K562 (cell line): ENCODE results near the gene EBF4.

ENCODE experiments used
- ATF2 ChIP-seq: sonication (generic); formaldehyde crosslinking; IDR thresholded peaks from 2 replicates; pipeline ENCODE4 v1.8.1; 2022; ENCODE audit warnings: missing genetic modification reagents
- CTCF ChIP-seq, 3 experiments: IDR thresholded peaks in 2 of 3; conservative IDR thresholded peaks in 1 of 3; 2 replicates each; pipeline ENCODE4 v1.5.1; 2011 to 2012; ENCODE audit warnings: low read length in 3 of 3, mild to moderate bottlenecking in 3 of 3, control low read depth in 2 of 3, improper control_type of control experiment in 1 of 3, inconsistent platforms in 1 of 3, low read depth in 1 of 3, mixed read lengths in 1 of 3, moderate library complexity in 1 of 3; ENCODE audit not compliant: insufficient read depth in 2 of 3
- EZH2 ChIP-seq: IDR thresholded peaks from 2 replicates; pipeline ENCODE4 v1.6.1; 2012; ENCODE audit warnings: low read depth, mild to moderate bottlenecking, inconsistent platforms, low read length, borderline replicate concordance
- PML ChIP-seq: IDR thresholded peaks from 2 replicates; pipeline ENCODE4 v1.6.1; 2012; ENCODE audit warnings: low read length, inconsistent platforms
- REST ChIP-seq, 2 experiments: fragments of 450-650 bp; formaldehyde crosslinking in 1 of 2; IDR thresholded peaks; 2 replicates each; pipeline versions ENCODE4 v1.4.0 to v1.6.1; 2014 to 2020; ENCODE audit warnings: mild to moderate bottlenecking in 2 of 2, borderline replicate concordance in 1 of 2, low read depth in 1 of 2
- SIN3A ChIP-seq, 2 experiments: fragments of 150-350 bp in 1 of 2; IDR thresholded peaks; 2 replicates each; pipeline ENCODE4 v1.6.1; 2011 to 2016; ENCODE audit warnings: borderline replicate concordance in 2 of 2, low read depth in 2 of 2, low read length in 2 of 2, mild to moderate bottlenecking in 2 of 2, moderate library complexity in 2 of 2; ENCODE audit not compliant: control insufficient read depth in 1 of 2
- SNAPC5 ChIP-seq: fragments of 250-450 bp; sonication (Bioruptor Pico); IDR thresholded peaks from 2 replicates; pipeline ENCODE4 v1.8.0; 2021; ENCODE audit warnings: moderate library complexity, mild to moderate bottlenecking, inconsistent platforms
- SRSF9 ChIP-seq: fragments of 200-400 bp; formaldehyde crosslinking; IDR thresholded peaks from 2 replicates; pipeline ENCODE4 v1.6.1; 2017; ENCODE audit warnings: low read depth, low read length, borderline replicate concordance
- ZC3H8 ChIP-seq: fragments of 450-650 bp; IDR thresholded peaks from 2 replicates; pipeline ENCODE4 v1.6.1; 2017
- TF ChIP-seq, protein P1 (sequence below): sonication (generic); formaldehyde crosslinking; IDR thresholded peaks from 2 replicates; pipeline ENCODE4 v1.9.0; 2022; ENCODE audit warnings: mild to moderate bottlenecking, missing genetic modification reagents

DNA sequence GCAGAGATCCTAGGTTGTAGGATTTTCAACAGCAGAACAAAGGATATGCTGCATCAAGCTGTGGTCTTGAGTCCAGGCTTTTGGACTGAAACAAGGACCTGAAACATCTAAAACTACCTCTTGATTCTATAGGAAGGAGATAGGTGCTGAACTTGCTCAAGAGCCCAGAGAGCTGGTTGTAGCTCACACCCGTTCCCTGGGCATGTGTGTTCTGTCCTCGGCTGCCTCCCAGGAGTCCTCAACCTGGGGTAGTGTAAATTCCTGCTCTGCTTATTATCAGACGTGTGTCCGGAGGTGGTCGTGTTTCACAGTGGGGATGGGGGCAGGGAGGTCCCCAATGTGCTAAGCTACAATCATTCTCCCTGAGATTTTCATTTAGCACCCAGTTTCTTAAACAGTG, 35.3 kb upstream of the EBF4 start:
- TF ChIP-seq SRSF9 = no peak
- TF ChIP-seq ZC3H8 = no peak
- no peak for TF ChIP-seq EZH2
- no peak for TF ChIP-seq CTCF (IDR thresholded peaks at IDR 0.05 in 2 of 3, conservative IDR thresholded peaks at IDR 0.05 in 1 of 3; ENCODE audit: insufficient read depth in 2 of 3, low read depth in 1 of 3, low read length in 3 of 3)
- TF ChIP-seq SIN3A (IDR thresholded peaks at IDR 0.05; ENCODE audit: borderline replicate concordance in 2 of 2, control insufficient read depth in 1 of 2, low read depth in 2 of 2, low read length in 2 of 2) = no peak
- TF ChIP-seq PML = no peak
- TF ChIP-seq ATF2 (CRISPR knock-in tag) = no peak
- TF ChIP-seq REST (IDR thresholded peaks at IDR 0.05; ENCODE audit: borderline replicate concordance) = no peak
- TF ChIP-seq REST (CRISPR knock-in tag; IDR thresholded peaks at IDR 0.05; ENCODE audit: low read depth) = no peak
- TF ChIP-seq, protein P1, sequence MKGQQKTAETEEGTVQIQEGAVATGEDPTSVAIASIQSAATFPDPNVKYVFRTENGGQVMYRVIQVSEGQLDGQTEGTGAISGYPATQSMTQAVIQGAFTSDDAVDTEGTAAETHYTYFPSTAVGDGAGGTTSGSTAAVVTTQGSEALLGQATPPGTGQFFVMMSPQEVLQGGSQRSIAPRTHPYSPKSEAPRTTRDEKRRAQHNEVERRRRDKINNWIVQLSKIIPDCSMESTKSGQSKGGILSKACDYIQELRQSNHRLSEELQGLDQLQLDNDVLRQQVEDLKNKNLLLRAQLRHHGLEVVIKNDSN (CRISPR knock-in tag) = no peak
- no peak for TF ChIP-seq SNAPC5 (CRISPR knock-in tag)
